M059J (cell line): ENCODE results near the gene CCDC183. TPM values are rescaled to one million over a fixed set of nuclear protein-coding genes. Genes with fewer than 3 reads are reported as not detected.
"Not testable (repeated sequence)": the region's sequence is repeated elsewhere in the genome, so short reads cannot be mapped to it uniquely, and the experiment has no call there.

Experiments
- DNase-seq: peaks from one replicate; pipeline ENCODE4 v3.0.0-alpha.2; 2012; ENCODE audit warnings: low read depth
- total RNA-seq: library from RNA; depleted of rRNA; stranded (reverse); fragments of >200 nt; shearing (Covaris generic); gene quantifications from 2 replicates; pipeline ENCODE4 v1.2.3, GENCODE V29; 2014

Gene CCDC183
- total RNA-seq, 1 experiment from 2014 or later, result not detected

DNA sequence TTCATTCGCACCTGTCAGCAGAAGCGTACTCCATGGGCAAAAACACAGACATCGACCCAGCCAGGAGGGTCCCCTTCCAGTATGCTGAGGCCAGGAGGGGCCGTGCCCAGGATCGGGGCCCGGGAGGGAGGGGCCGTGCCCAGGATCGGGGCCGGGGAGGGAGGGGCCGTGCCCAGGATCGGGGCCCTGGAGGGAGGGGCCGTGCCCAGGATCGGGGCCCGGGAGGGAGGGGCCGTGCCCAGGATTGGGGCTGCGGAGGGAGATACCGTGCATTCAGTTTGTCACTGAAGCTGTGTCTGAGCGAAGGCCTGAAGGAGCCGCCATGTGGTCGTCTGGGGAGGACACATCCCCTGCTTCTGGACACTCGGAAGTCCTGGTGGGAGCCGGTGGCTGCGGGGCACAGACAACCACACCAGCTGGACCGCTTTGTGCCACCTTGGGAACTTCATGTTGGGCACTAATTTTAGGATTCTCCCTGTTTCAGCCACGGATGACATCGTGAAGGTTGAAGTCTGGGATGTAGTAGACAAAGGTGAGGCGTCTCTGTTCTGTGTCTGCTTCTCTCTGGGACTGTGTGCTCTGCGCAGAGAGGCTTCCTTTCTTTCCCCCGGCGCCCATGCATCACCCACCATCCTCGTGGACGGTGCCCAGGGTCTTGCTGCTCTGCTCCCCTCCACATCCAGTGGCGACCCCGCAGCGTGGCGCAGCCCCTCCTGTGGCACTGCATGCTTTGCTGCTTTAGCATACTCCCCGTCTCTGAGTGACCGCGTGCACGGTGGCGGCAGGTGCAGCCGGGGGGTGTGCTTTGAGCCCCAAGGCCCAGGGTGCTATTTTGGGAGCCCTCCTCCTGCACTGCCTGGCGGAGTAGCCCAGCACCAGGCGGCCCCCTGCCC lies 29.4 kb downstream of the CCDC183 start:
- no peak for DNase-seq

DNA sequence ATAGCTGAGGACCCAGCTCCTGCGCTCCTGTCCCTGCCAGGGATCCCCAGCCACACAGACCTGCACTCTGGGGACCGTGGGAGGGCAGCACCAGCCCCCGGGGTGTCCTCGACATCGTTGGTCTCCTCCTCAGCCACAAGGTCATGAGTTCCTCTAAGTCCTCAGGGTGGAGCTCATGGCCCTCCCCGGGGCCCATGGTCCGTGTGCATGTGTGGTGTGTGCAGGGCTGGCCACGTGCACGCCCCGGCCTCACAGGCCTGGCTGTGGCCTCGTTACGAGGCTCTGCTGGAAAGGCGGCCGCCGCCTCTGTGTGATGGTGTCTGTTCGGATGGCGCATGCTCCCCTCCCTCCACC lies 30.0 kb downstream of the CCDC183 start:
- DNase-seq, result no peak

DNA sequence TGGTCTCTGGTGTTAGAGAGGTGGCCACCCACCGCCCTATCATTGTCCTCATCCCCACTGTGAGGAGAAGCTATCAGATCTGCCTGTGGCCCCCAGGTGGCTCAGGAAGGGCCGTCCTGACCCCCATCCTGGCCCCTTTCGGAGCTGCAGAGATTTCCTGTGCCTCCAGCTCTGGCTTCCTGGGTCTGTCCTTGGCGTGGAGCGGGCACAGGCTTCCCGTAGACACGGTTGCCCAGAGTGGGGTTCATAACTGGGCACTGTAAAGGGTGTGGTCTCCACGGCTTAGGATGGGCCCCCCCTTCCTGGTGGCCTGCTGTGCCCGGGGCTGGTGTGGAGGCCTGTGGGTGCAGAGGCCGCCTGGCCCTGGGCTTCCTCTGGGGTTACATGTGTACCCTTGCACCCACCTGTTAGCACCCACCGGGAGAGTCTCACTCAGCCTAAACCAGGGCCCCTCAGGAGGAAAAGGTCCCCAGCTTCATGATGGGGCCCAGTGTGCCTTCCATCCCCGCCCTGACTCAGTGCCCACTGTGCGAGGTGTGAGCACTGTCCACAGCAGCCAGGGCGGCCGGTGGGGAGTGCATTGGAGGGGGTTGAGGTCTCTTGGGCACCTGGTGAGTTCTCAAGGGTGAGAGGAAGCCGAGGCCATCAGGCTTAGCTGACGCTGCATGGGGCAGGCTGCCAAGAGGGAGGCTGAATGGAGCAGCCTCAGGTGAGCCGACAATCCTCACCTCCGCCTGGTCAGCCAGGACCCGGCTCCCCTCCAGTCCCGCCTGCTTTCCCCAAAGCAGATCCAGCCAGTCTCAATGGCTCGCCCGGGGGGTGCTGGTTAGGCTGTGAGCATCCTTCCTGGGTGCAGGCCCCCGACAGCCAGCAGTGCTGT lies 30.8 kb downstream of the CCDC183 start:
- DNase-seq, result no peak

DNA sequence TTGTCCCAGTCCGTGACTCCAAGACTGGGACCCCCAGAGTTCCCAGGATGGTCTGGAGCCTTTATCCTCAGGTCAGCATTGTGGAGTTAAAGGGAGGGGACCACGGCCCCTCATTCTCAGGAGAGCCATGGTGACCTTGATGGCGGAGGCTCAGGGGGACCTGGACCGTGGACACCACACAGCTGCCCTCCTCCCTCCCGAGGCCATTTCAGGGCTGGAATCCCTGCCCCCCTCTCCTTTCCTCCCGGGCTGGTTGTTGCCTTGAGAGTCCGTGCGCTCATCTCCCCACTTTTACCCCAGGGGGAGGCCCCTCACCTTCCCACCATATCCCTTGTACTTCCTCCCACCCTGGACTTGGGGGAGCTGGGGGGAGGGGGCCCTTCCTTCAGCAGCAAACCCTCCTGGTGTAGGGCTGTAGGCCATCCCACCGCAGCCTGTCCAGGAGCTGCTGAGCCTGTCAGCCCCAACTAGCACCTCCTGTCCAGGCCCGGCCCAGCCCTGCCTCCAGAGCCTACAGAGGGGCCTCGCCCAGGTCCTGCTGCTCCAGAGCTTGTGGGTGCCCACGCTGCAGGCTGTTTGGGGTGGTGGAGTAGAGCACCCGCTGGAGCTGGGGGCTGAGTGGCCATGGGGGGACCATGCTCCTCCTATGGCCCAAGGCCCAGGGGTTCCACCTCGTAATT lies 31.8 kb downstream of the CCDC183 start:
- DNase-seq, result no peak

DNA sequence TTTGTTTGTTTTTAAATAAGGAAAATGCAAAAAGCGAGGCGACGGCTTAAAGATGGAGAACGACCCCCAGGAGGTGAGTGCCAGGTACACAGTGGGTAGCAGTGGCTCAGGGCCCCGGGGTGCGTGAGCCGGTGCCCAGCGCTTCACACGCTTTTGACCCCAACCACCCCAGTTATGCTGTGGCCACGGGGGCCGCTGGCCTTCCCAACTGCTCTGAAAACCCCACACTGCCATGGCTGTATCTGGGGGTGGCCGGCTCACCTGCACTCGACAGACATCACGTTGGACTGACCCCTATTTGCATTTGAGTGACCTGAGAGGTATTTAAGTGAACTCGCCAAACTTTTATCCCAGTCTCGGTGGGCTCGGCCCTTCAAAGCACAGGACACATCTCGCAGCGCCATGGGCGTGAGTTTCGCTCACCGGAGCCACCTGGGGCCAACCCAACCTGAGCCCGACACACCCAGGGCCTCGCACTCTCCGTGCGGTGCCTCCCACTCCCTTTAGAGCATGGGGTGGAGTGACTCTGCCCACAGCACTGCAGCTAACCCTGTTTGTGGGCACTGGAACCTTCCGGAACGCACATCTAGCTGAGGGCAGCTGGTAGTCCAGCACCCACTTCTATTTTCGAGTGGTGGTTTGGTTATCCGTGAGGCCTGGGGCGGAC lies 32.5 kb downstream of the CCDC183 start:
- DNase-seq, result no peak

DNA sequence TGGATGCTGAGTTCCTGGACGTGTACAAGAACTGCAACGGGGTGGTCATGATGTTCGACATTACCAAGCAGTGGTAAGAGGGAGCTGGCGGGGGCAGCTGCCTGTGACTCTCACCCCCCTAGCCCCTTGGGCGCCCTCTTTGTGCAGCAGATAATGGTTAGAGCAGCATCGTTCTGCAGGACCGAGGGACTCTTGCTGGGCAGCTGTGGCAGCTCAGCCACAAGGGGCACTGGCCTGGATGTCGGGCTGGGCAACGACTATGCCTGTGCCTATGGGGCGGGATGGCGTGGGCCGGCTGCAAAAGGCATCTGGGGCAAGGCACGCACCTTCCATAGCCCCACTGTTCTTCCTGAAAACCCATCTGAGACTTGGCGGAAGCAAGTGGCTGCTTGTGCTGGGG lies 33.3 kb downstream of the CCDC183 start:
- no peak for DNase-seq

DNA sequence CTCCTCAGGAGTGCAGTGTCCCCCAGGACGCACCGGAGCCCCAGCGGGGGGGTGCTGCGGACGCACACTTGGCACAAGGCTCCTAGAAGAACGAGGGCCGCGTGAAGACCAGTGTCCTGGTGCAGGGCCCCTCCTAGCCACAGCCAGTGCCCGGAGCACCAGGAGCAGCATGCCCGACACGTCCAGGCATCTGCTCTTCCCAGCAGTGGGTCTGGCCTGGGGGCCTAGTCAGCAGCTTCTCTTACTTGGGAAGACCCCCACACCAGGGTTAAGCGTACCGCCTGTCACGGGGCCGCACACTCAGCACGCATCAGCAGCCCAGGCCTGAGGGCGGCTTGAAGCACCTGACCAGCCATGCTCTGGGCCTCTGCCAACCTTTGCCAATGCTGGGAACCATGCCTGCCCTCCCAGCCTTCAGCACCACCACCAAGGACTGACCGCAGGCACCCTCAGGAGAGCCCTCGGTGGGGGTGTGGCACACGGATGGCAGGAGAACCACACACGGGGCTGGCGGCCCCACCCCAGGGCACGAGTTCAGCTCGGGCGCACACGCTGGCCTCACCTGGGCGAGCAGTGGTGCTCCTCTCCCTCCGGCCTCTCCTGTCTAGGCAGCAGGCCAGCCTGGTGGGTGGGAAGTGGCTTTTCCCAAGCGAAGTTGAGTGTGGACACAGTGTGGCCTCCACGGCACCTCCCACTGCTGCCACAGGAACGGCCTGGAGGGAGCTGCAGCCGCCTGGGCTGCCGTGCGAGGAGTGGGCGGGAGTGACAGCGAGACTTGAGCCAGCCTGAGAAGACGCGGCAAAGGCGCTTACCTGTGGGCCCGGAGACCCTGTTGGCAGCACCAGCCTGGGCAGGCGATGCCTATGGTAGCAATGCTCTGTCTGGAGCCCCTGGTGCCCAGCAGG lies 34.1 kb downstream of the CCDC183 start:
- DNase-seq, result no peak

DNA sequence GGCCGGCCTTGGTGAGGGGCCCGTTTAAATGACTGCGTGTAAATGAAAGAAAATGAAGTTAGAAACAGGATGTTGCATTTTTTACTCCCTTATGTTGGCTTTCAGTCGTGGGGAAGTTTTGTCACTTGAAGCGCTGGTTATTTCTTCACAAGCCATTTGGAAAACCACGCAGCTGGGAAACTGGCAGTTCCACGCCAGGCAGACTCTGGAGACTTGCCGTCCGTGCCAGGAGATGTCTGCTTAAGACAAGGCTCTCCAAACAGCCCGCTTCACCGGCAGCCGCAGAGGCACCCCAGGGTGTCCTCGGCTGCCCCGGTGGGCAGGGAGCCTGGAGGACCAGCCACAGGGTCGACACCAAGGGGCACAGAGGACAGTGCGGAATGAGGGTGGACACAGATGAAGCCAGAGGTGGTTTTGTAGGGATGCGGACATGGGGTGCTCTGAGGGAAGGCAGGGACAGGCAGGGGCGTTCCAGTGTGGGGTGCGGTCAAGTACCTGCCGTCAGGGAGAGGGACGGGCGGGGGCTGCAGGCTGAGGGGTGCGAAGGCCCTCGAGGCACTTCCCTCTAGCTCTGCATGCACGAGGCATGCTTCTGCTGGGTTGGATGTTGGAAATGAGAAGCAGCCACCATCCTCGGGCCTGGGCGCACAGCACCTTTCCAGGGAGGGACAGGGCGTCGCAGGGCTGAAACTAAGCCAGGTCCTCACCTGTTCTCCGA lies 35.0 kb downstream of the CCDC183 start:
- DNase-seq, result no peak

DNA sequence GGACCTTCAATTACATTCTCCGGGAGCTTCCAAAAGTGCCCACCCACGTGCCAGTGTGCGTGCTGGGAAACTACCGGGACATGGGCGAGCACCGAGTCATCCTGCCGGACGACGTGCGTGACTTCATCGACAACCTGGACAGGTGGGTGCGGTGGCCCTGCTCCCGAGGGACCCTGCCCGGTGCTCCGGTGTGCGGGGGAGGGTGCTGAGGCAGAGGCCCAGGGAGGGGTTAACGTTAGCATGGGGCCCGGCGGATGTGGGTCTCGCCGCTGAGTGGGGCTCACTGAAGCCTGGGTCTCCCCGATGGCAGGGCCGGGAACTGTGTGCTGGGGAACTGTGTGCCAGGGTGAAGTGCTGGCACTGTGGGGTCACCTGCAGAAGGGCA lies 35.6 kb downstream of the CCDC183 start:
- no peak for DNase-seq

DNA sequence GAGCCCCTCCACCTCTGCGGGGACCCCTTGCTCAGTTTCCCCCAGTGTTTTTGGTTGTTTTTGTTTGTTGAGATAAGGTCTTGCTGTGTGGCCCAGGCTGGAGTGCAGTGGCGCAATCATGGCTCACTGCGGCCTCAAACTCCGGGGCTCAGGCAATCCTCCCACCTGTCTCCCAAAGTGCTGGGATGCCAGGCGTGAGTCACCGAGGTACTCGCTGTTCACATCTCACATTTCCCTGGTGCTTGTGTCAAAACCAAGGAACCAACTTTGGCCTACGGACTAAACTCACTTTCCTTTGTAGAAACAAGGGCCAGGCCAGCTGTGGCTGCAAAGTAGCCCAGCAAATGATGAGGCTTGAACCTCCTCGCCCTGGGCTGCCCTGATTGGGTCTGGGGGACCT lies 36.4 kb downstream of the CCDC183 start:
- no peak for DNase-seq

DNA sequence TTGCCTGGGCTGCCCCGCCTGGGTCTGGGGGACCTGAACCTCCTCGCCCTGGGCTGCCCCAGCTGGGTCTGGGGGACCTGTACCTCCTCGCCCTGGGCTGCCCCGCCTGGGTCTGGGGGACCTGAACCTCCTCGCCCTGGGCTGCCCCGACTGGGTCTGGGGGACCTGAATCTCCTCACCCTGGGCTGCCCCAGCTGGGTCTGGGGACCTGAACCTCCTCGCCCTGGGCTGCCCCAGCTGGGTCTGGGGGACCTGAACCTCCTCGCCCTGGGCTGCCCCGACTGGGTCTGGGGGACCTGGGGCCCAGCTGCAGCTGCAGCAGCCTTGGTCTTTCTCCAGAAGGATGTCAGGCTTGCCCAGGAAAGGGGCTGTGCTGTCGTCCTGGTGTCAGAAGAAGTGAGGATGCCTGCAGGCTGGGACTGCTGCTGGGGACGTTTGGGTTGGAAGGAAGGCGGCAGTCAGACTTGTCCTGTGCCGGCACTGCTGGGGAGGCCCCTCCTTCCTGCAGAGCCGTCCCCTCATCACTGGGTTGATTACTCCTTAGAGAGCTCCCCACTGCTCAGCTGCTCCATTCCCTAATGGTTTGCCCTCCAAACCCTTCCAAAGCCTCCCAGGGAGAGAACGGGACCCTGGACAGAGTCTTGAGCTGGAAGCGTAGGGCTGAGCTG lies 37.4 kb downstream of the CCDC183 start:
- not testable (repeated sequence) for DNase-seq

DNA sequence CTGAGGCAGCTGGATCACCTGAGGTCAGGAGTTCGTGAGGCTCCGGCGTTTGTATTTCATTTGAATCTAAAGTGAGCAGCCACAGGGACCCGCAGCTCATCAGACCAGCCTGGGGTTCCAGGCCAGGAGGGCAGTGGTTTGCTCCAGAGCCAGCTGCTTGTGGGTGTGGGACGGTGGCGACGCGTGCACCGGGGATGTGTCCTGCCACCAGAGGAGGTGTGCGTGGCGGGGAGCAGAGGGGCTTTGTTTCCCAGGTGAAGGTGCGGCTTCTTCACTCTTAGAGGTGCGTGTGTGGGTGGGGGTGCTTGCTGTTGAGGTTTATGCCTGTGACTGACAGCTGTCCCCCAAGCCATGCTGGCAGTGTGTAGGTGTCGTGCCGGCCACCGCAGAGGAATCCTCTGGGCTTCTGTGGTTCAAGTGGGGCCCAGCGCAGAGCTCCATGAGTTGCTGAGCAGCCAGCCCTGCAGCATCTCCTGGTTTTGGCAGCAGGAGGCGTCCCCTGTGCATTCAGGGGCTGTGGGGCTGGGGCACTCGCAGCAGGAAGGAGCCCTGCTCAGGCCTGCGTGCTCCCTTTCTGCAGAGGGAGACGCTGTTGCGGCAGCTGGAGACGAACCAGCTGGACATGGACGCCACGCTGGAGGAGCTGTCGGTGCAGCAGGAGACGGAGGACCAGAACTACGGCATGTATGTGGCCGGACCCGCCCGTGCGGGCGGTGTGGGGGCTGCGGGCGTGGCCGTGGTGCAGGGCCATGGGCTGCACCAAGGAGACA lies 39.2 kb downstream of the CCDC183 start:
- DNase-seq, result no peak

DNA sequence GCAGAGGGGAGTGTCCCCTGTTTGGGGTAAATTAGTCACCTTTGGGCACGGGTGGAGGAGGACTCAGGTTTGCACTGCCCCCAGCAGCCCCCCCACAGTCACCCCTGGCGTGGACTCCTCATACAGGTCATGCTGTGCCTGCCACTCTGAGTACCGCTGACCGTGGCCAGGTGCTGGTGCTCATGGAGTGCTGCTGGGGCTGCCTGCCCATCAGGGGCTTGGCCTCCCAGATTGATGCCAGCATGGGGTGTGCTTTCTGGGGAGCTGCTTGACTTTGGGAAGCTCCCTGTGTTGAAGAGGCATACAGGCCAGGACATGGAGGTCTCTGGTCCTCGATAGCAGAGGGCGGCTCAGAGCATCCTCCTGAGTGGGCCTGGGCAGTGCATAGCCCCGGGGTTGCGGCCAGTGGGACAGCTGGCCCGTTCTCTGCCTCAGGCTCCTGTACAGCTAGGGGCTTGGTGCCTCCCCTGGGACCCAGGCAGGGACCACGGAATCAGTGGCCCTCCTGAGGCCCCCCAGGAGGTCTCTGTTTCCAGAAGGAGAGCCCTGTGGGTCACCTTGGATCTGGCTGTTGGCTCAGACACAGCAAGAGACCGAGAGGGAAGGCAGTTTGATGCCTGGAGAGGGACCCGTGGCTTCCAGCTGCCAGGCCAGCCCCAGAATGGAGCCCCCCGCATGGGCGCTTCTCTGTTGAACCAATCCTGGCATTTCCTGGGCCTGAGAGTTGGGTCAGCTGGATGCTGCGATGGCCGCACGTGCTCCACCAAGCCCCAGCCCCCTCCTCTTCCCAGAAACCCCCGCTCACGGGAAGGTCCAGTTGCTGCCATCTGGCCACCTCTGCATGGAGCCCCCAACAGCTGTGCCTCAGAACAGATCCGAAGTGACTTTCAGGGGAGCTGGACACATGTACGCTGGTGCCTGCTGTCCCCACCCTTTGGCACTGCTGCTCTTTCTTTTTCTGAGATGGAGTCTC lies 40.1 kb downstream of the CCDC183 start:
- DNase-seq, result no peak

DNA sequence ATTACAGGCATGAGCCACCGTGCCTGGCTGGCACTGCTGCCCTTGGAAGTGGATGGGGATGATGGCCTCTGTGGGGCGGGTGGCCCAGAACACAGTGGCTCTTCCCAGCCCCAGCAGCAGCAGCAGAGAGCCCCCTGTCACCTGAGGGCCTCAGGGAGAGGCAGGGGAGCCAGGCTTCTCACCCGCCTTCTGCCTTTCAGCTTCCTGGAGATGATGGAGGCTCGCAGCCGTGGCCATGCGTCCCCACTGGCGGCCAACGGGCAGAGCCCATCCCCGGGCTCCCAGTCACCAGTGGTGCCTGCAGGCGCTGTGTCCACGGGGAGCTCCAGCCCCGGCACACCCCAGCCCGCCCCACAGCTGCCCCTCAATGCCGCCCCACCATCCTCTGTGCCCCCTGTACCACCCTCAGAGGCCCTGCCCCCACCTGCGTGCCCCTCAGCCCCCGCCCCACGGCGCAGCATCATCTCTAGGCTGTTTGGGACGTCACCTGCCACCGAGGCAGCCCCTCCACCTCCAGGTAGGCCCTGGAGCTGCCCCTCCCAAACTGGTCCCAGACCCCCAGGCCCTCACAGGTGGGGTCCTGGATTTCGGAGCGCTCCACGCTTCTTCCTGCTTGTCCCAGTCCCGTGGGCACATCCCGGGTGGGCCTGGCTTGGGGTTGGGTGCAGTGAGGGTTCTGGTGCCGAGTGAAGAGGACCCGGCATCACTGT lies 41.2 kb downstream of the CCDC183 start:
- no peak for DNase-seq

DNA sequence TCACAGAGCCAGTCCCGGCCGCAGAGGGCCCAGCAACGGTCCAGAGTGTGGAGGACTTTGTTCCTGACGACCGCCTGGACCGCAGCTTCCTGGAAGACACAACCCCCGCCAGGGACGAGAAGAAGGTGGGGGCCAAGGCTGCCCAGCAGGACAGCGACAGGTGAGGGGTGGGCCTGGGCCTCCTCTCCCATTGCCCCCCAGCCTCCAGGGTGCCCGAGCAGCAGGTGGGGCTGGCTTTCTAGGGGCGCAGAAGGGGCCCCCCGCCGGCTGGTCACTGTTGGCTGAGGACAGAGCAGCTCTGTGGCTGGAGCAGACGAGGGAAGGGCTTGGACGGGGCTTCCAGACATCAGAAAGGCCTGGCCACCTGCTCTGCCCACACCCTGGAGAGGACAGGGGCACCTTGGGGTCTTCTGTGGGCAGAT lies 41.7 kb downstream of the CCDC183 start:
- DNase-seq, result not testable (repeated sequence)

DNA sequence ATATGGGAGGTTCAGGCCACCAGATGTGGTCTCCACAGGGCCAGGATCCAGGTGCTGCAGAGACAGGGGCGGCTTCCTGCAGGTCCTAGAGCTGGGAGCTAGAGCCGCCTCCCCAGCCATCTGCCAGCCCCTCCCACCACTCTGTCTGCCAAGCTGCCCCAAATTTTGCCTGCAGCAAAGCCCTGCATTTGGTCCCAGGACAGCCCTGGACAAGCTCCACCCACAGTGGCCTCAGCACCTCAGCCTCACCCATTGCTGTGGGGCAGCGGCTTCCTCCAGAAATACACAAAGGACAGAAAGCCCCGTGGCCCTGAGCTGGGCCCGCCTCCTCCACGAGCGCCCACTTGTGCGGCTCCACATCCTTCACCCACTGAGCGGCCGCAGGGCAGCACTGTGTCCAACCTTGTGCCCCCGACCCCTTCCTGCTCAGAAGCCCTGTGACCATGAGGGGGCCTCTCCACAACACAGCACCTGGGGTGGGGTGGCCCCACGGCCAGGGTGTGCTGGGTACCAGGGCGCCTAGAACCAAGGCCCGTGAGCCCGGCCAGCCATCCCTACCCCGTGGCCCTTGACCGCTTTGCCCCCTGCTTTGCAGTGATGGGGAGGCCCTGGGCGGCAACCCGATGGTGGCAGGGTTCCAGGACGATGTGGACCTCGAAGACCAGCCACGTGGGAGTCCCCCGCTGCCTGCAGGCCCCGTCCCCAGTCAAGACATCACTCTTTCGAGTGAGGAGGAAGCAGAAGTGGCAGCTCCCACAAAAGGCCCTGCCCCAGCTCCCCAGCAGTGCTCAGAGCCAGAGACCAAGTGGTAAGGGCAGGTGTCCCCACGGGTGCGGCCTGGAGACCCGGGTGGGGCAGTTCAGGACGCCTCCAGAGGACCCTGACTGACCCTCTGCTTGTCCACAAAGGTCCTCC lies 42.4 kb downstream of the CCDC183 start:
- DNase-seq, result no peak
